Stimulated activated naive B cell treated with anti-CD40 and anti-IgM and Interleukin-4, amounts not matched to agents 10 μg/mL and 1 μg/mL and 100 μg/mL, for 72 hours (primary cell): ENCODE results near the gene OSM.
A peak's percentile ranks its signal among the peaks of the same experiment; 100 is the strongest.

Source experiments
- ATAC-seq, 2 donors: fragments of 150-1000 bp; cut with Tn5 transposase; replicated peaks; 2 replicates each; pipeline ENCODE4 v1.10.0; 2021; ENCODE audit warnings: moderate library complexity in 1 of 2
- DNase-seq: peaks from one replicate; pipeline ENCODE4 v3.0.0; 2021
- H3K27ac Mint-ChIP-seq: one replicate; pipeline ENCODE4 v1.8.0; 2022; ENCODE audit warnings: mild to moderate bottlenecking, mixed read lengths
- H3K27me3 Mint-ChIP-seq, 2 donors: one replicate each; pipeline ENCODE4 v1.8.0; 2022; ENCODE audit warnings: mixed read lengths in 2 of 2
- H3K36me3 Mint-ChIP-seq, 2 donors: one replicate each; pipeline ENCODE4 v1.8.0; 2022; ENCODE audit warnings: mixed read lengths in 2 of 2, mild to moderate bottlenecking in 1 of 2
- H3K4me1 Mint-ChIP-seq, 2 donors: one replicate each; pipeline ENCODE4 v1.8.0; 2022; ENCODE audit warnings: mixed read lengths in 2 of 2, mild to moderate bottlenecking in 1 of 2
- H3K4me3 Mint-ChIP-seq, 2 donors: one replicate each; pipeline ENCODE4 v1.8.0; 2022; ENCODE audit warnings: mild to moderate bottlenecking in 2 of 2, mixed read lengths in 2 of 2, moderate library complexity in 1 of 2
- H3K9me3 Mint-ChIP-seq, 2 donors: one replicate each; pipeline ENCODE4 v1.8.0; 2022; ENCODE audit warnings: mixed read lengths in 2 of 2, mild to moderate bottlenecking in 1 of 2

Gene OSM

DNA sequence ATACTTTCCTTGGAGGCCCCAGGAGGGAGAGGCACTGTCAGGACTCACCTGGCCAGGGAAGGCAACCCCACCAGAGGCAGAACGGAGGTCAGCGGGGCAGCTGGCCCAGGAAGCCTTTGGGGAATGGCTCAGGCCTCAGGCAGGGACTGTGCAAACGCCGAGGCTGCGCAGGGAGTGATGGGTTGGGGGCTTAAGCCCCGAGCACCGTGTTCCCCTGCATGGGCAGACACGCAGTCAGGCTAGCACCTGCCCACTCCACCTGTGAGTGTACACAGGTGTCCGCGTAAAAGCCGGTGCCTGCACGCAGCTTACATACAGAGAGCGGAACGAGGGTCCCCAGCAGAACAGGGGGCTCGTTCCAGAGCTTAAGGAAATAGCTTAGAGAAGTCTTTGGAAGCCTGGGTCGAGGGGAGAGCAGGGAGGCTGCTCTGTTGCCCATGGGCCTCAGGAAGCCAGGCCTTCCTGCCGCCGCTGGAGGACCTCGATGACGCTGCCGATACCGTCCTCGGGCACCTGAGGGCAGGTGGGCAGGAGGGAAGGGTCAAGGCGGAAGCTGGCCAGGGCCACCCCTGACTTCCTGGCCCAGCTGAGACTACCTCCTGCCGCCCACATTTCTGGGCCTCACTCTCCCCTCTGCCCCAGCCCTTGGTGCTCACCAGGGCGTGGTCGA, 18.7 kb upstream of the OSM start:
- H3K27ac Mint-ChIP-seq = peak overlapping the region; percentile 20
- no peaks in the 10 kb centered on the region for H3K9me3 Mint-ChIP-seq
- H3K27me3 Mint-ChIP-seq = no peaks in the 10 kb centered on the region
- H3K4me1 Mint-ChIP-seq = peaks cover 13 to 35% of the 10 kb centered on the region in 2 donors
- peaks cover 9 to 14% of the 10 kb centered on the region in 2 donors for H3K36me3 Mint-ChIP-seq
- DNase-seq (no peak), ATAC-seq (no peak)
- H3K4me3 Mint-ChIP-seq = no peak overlapping the region

DNA sequence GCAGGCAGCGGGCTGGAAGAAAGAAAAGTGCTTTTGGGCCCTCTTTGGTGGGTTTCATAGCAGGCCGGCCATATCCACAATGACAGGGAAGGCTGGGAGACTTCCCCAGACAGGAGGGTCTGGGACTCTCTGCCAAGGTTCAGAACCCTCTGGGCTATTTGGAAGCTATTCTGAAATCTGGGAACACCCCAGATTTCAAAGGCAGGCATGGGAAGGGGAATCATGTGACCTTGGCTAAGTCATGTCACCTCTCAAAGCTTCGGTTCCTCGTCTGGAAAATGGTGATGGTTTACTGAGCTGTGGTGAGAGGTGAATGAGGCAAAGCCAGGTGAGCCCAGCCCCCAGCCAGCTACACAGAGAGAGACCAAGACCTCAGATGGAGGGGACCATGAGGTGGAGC, 18.0 kb upstream of the OSM start:
- DNase-seq = no peak
- Mint-ChIP-seq H3K4me3 (no peak overlapping the region), H3K27me3 (peaks cover 2 to 3% of the 10 kb centered on the region in 2 donors), H3K9me3 (no peaks in the 10 kb centered on the region), H3K27ac (no peak overlapping the region), H3K36me3 (peaks cover 9 to 14% of the 10 kb centered on the region in 2 donors), H3K4me1 (peaks cover 7 to 28% of the 10 kb centered on the region in 2 donors)
- ATAC-seq = no peak

DNA sequence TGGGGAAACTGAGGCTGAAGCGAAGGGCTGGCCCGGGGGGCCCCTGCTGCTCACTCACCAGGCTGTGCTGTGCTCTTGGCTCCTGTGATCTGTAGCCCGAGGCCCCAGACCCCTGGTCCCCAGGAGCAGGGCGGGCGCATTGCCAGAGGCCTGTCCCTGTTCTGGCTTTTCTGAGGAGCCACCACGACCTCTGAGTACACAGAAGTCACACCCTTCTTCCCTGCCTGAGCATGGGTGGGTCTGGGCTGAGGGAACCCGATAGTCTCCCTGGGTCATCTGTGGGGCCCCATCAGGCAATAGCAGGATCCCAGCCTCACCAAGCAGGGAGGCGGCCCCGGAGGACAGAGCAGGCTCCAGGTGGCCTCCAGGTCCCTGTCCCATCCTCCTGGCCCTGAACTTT, 17.5 kb upstream of the OSM start:
- Mint-ChIP-seq H3K4me1 (peaks cover 7 to 28% of the 10 kb centered on the region in 2 donors), H3K27me3 (peaks cover 4 to 8% of the 10 kb centered on the region in 2 donors), H3K27ac (no peak overlapping the region), H3K4me3 (no peak overlapping the region), H3K9me3 (no peaks in the 10 kb centered on the region), H3K36me3 (peaks cover 9 to 14% of the 10 kb centered on the region in 2 donors)
- DNase-seq (no peak), ATAC-seq (no peak)

DNA sequence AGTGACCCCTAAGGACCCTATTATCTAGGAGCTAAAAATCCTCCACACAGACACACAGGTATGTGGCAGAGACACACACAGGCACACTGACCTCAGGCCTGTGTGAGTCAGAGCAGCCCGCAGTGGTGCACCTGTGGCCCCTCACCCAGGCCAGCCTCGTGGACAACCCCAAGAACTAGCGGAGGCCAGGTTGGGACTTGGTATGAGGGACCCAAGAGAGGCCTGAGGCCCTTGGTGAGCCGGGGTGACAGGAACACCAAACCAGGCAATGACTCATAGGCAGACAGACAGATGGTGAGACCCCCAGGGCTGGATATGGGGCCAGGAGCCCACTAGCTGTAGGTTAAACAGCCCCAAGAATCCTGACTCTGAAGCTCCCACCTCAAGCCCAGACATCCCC, 16.7 kb upstream of the OSM start:
- H3K4me1 Mint-ChIP-seq = peaks cover 7 to 22% of the 10 kb centered on the region in 2 donors
- ATAC-seq = no peak
- DNase-seq = no peak
- no peak overlapping the region for H3K27ac Mint-ChIP-seq
- no peak overlapping the region for H3K4me3 Mint-ChIP-seq
- peaks cover 9 to 14% of the 10 kb centered on the region in 2 donors for H3K36me3 Mint-ChIP-seq
- peaks cover 11 to 16% of the 10 kb centered on the region in 2 donors for H3K27me3 Mint-ChIP-seq
- H3K9me3 Mint-ChIP-seq = no peaks in the 10 kb centered on the region

DNA sequence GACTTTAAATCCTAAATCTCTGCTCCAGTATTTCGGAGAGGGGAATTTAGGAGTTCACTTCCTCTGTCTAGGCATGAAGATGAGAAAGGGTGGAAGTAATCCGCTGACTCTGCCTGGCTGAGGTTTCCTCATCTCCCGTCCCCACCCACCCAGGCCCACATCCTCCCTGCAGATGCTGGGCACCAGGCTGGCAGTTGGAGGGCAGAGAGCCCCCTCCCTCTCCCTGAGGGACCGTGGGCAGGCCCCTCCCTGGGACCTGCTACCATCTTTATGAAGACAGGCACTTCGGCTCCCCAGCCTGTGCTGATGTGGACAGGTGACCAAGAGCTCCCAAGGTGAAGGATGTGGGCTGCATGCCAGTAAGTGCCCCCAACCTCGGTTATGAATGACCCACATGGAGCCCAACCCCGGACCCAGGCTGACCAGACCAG, 16.0 kb upstream of the OSM start:
- DNase-seq (no peak), ATAC-seq (no peak)
- Mint-ChIP-seq H3K27me3 (peaks cover 18 to 23% of the 10 kb centered on the region in 2 donors), H3K9me3 (no peaks in the 10 kb centered on the region), H3K4me3 (no peak overlapping the region), H3K4me1 (peaks cover 4 to 15% of the 10 kb centered on the region in 2 donors), H3K27ac (no peak overlapping the region), H3K36me3 (peaks cover 9 to 14% of the 10 kb centered on the region in 2 donors)

DNA sequence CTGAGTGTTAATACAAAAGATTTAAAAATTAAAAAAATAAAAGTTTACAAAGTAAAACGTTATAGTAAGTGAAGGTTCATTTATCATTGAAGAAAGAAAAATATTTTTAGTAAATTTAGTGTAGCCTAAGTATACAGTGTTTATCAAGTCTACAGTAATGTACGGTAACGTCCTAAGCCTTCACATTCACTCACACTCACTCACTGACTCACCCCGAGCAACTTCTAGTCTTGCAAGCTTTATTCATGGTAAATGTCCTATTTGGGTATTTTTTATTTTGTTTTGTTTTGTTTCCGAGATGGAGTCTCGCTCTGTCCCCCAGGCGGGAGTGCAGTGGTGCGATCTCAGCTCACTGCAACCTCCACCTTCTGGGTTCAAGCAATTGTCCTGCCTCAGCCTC, 13.9 kb upstream of the OSM start:
- no peaks in the 10 kb centered on the region for H3K9me3 Mint-ChIP-seq
- no peak overlapping the region for H3K4me3 Mint-ChIP-seq
- peaks cover 13 to 16% of the 10 kb centered on the region in 2 donors for H3K4me1 Mint-ChIP-seq
- ATAC-seq (no peak), DNase-seq (no peak)
- H3K27ac Mint-ChIP-seq = peak overlapping the region; percentile 75
- peaks cover 9 to 14% of the 10 kb centered on the region in 2 donors for H3K36me3 Mint-ChIP-seq
- peaks cover 32 to 37% of the 10 kb centered on the region in 2 donors for H3K27me3 Mint-ChIP-seq

DNA sequence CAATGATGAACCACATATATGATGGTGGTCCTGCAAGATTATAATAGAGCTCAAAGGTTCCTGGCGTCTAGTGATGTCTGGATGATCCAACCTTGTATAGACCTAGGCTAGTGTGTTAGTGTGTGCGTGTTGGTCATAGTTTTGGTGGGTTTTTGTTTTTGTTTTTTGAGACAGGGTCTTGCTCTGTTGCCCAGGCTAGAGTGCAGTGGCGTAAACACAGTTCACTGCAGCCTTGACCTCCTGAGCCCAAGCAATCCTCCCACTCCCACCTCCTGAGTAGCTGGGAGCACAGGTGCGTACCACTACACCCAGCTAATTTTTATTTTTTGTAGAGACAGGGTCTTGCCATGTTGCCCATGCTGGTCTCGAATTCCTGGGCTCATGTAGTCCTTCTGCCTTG, 13.3 kb upstream of the OSM start:
- DNase-seq (no peak), ATAC-seq (no peak)
- no peak overlapping the region for H3K4me3 Mint-ChIP-seq
- H3K27ac Mint-ChIP-seq = no peak overlapping the region
- H3K4me1 Mint-ChIP-seq = peaks cover 14 to 16% of the 10 kb centered on the region in 2 donors
- H3K36me3 Mint-ChIP-seq = peaks cover 7 to 11% of the 10 kb centered on the region in 2 donors
- no peaks in the 10 kb centered on the region for H3K9me3 Mint-ChIP-seq
- peaks cover 32 to 37% of the 10 kb centered on the region in 2 donors for H3K27me3 Mint-ChIP-seq

DNA sequence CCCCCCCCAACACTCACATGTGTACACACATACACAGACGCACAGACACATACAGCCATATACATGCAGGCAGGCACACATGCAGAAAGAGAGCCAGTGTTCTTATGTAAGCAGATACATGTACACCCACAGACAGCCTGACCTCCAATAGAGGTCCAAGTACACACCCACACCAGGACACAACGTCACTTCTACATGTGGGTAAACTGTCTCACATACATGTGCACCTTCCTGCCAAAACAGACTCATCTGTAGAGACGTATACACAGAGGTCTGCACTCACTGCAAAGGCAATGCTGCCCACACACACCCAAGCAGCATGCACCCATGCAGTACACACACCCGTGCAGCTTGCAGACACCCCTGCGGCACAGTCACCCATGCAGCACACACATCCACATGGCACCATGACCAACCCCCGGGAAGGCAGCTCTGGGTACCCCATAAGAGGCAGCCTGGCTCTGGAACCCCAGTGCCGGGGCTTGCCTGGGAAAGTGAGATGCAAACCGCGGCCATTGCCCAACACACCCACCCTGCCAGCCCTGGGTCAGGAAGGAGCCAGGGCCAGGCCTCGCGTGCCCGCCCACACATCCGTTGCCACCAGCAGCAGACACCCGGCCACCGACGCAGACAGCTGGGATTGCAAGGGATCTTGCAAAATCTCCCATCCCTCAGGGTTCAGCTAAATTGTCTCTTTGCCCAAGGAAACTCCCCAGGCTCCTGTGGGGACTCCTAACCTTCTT, 12.6 kb upstream of the OSM start:
- no peak for DNase-seq
- Mint-ChIP-seq H3K27ac (no peak overlapping the region), H3K27me3 (peaks cover 32 to 37% of the 10 kb centered on the region in 2 donors), H3K4me3 (no peak overlapping the region), H3K9me3 (no peaks in the 10 kb centered on the region), H3K36me3 (peaks cover under 1 to 4% of the 10 kb centered on the region in 2 donors), H3K4me1 (peaks cover 14 to 16% of the 10 kb centered on the region in 2 donors)
- ATAC-seq = no peak

DNA sequence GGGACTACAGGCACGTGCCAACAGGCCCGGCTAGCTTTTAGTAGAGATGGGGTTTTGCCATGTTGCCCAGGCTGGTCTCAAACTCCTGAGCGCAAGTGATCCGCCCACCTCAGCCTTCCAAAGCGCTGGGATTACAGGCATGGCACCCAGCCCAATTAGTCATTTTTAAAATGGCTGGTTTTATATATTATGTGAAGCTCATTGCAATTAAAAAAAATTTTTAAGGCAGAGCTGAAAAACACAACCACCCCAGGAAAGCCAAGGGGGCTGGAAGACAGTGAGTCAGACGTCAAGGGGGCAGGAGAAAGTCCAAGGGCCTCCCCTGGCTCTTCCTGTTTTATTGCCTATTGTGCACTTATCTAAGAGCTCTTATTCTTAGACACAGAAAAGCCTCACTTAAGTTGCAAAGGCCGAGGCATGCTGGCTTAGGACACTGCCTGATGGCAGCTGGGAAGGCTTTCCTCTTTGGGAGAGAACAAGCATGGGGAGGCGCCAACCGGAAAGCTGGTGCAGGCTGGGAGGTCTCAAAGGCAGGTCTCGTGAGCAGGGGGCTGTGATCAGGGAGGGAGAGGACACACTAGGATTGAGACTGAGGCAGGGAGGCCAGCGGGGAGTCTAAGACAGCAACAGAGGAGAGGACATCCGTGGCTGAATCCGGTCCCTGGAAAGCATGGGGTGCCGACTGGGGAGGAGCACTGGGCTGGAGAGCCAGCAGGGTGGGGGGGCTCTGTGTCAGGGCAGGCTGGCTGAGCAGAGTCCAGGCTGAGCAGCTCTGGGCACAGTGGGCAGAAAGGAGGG, 11.1 kb upstream of the OSM start:
- ATAC-seq = no peak
- Mint-ChIP-seq H3K27me3 (peaks cover 32 to 37% of the 10 kb centered on the region in 2 donors), H3K4me1 (peaks cover 10 to 12% of the 10 kb centered on the region in 2 donors), H3K27ac (no peak overlapping the region), H3K4me3 (no peak overlapping the region), H3K36me3 (no peaks in the 10 kb centered on the region), H3K9me3 (no peaks in the 10 kb centered on the region)
- no peak for DNase-seq

DNA sequence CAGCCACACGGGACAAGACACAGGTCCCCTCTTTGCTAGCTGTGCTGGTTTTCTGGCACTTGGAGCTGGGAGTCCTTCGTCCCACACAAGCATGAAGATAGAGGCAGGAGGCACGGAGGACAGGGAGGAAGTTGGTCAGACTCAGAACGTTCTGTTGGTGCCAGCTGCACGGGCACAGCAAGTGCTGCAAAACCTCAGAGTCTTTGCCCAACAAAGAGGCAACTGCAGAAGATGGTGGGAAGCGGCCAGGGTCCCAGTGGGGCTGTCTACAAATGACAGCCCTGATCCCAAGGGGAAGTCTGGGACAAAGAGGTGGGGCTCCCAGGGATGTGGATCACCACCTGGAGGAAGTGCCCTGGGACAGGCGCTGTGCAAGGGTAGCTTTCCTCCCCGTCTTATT, 9.4 kb upstream of the OSM start:
- H3K36me3 Mint-ChIP-seq = peaks cover 4 to 5% of the 10 kb centered on the region in 2 donors
- peaks cover 32 to 37% of the 10 kb centered on the region in 2 donors for H3K27me3 Mint-ChIP-seq
- no peak overlapping the region for H3K27ac Mint-ChIP-seq
- ATAC-seq (peak in 1 of 2 donors; percentile 25), DNase-seq (no peak)
- peaks cover 10 to 12% of the 10 kb centered on the region in 2 donors for H3K4me1 Mint-ChIP-seq
- peak overlapping the region in 1 of 2 donors; percentile 33 for H3K4me3 Mint-ChIP-seq
- no peaks in the 10 kb centered on the region for H3K9me3 Mint-ChIP-seq

DNA sequence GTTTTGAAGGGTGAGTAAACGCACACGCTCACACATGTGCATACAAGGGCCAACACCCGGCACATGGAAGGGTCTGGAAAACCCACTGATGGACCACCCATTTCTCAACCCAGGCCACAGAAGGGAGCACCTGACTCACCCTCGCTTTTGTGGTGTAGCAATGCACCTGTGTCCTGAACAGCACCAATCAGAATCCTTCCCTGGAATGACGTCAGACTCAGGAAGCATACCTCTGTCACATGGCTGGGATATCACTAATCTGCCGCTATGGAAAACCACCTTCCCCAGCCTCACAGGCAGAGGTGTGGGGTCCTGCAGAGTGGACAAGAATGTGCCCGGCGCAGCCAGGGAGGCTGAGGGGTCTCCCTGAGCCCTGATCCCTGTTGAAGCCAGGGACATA, 9.0 kb upstream of the OSM start:
- DNase-seq (no peak), ATAC-seq (peak in 1 of 2 donors; percentile 18)
- H3K4me3 Mint-ChIP-seq = peak overlapping the region in 1 of 2 donors; percentile 33
- peaks cover 13 to 14% of the 10 kb centered on the region in 2 donors for H3K4me1 Mint-ChIP-seq
- peaks cover 32 to 37% of the 10 kb centered on the region in 2 donors for H3K27me3 Mint-ChIP-seq
- no peaks in the 10 kb centered on the region for H3K9me3 Mint-ChIP-seq
- no peak overlapping the region for H3K27ac Mint-ChIP-seq
- H3K36me3 Mint-ChIP-seq = peaks cover 6 to 7% of the 10 kb centered on the region in 2 donors

DNA sequence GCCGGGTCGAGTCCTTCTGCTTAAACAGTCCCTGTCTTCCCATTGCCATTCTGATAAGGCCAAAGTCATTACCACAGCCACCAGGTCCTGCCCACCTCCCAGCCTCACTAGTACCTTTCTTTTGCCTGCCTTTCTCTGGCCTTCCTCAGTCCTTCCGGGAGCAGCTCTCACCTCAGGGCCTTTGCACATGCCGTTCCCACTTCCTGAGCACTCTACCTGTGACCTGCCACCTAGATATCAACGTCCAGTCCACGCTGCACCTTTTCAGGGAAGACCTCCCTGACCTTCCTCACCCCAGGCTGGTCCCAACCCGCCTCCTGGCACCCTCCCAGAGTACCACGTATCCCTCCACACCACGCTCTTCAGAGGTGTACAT, 7.8 kb upstream of the OSM start:
- no peak overlapping the region for H3K4me3 Mint-ChIP-seq
- H3K27me3 Mint-ChIP-seq = peaks cover 28 to 32% of the 10 kb centered on the region in 2 donors
- peaks cover 15% of the 10 kb centered on the region in 2 donors for H3K4me1 Mint-ChIP-seq
- DNase-seq (no peak), ATAC-seq (no peak)
- no peaks in the 10 kb centered on the region for H3K9me3 Mint-ChIP-seq
- H3K27ac Mint-ChIP-seq = no peak overlapping the region
- peaks cover 8 to 9% of the 10 kb centered on the region in 2 donors for H3K36me3 Mint-ChIP-seq

DNA sequence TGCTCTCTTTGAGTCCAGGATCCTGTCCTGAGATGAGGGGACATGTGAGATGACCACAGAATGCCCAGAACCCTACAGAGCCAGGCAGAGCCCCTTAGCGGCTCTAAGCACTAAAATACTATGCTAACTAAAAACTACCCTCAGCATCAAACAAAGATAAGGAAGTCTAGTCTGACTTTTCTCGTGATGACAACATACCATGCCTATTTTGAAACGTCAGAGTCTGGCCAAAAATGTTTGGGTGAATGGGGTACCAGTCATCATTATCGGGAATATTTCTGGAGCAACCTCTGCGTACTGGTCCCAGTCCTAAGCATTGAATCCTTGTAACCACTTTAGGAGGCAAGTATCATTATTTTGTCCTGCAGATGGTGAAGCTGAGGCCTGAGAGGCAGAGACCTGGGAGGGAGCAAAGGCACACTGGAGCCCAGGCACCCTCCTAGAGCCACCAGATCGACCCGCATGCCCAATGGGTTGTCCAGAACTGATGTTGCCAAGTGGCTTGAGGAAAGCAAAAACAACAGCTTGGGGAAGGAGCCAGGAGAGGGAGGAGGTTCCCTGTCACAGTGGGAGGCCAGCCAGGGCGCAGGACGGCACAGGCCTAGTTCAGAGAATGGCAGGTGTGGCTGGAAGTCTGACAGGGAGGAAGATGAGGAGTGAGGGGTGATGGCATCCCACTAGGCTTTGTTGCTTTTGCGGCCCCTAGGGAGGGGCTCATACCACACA, 7.2 kb upstream of the OSM start:
- DNase-seq (no peak), ATAC-seq (no peak)
- Mint-ChIP-seq H3K9me3 (no peaks in the 10 kb centered on the region), H3K4me1 (peaks cover 15% of the 10 kb centered on the region in 2 donors), H3K36me3 (peaks cover 8 to 9% of the 10 kb centered on the region in 2 donors), H3K27me3 (peaks cover 26% of the 10 kb centered on the region in 2 donors), H3K4me3 (no peak overlapping the region), H3K27ac (peak overlapping the region; percentile 54)
